Brain microvascular endothelial cell (primary cell): Measurements from ENCODE around the gene RYR2.
A peak's percentile ranks its signal among the peaks of the same experiment; 100 is the strongest.
"Not testable (repeated sequence)": the region's sequence is repeated elsewhere in the genome, so short reads cannot be mapped to it uniquely, and the experiment has no call there.

Source experiments
- DNase-seq: peaks from one replicate; pipeline ENCODE4 v3.0.0-alpha.2; 2020
- H3K27ac ChIP-seq: fragments of 250-450 bp; sonication (Bioruptor Pico); 2 replicates; pipeline ENCODE4 v1.5.1; 2020; ENCODE audit warnings: mild to moderate bottlenecking, moderate library complexity
- H3K27me3 ChIP-seq: fragments of 250-450 bp; sonication (Bioruptor Pico); replicated peaks from 2 replicates; pipeline ENCODE4 v1.5.1; 2020; ENCODE audit warnings: mild to moderate bottlenecking
- H3K36me3 ChIP-seq: fragments of 250-450 bp; sonication (Bioruptor Pico); replicated peaks from 2 replicates; pipeline ENCODE4 v1.5.1; 2020; ENCODE audit warnings: mild to moderate bottlenecking
- H3K4me3 ChIP-seq: 2 replicates; pipeline ENCODE4 v1.5.1; 2011; ENCODE audit warnings: low read depth, mild to moderate bottlenecking, control low read depth, low read length, moderate library complexity
- CTCF ChIP-seq: IDR thresholded peaks from 2 replicates; pipeline ENCODE4 v1.5.1; 2011; ENCODE audit warnings: low read depth, mild to moderate bottlenecking, moderate library complexity, low read length, control low read depth, inconsistent platforms; ENCODE audit errors: missing control alignments
- in situ Hi-C: cut with HindIII; loops from 2 replicates; pipeline ENCODE4 v1.10.0; 2017; ENCODE audit warnings: low sequenced_read_pairs, low pct_ligation_motif_present

RYR2 gene

GRCh38 chr1:237578540-237578939 is 536.6 kb downstream of the RYR2 start:
- no peak for TF ChIP-seq CTCF
- in situ Hi-C loops: no loop called here
- Histone ChIP-seq H3K27me3 (no peaks in the 10 kb centered on the region), H3K36me3 (no peaks in the 10 kb centered on the region), H3K27ac (no peak overlapping the region), H3K4me3 (no peak overlapping the region)
- no peak for DNase-seq

GRCh38 chr1:237580726-237581125 is 538.7 kb downstream of the RYR2 start:
- Histone ChIP-seq H3K27me3 (no peaks in the 10 kb centered on the region), H3K4me3 (no peak overlapping the region), H3K27ac (no peak overlapping the region), H3K36me3 (no peaks in the 10 kb centered on the region)
- DNase-seq: no peak
- no peak for TF ChIP-seq CTCF
- in situ Hi-C loops: no loop called here

GRCh38 chr1:237583270-237583669 is 541.3 kb downstream of the RYR2 start:
- Histone ChIP-seq H3K36me3 (no peaks in the 10 kb centered on the region), H3K27ac (no peak overlapping the region), H3K27me3 (no peaks in the 10 kb centered on the region), H3K4me3 (no peak overlapping the region)
- in situ Hi-C loops: no loop called here
- no peak for DNase-seq
- no peak for TF ChIP-seq CTCF

- H3K27ac ChIP-seq: no peak overlapping the region
- H3K36me3 ChIP-seq: no peaks in the 10 kb centered on the region
- in situ Hi-C loops: no loop called here
- no peaks in the 10 kb centered on the region for H3K27me3 ChIP-seq
- no peak for TF ChIP-seq CTCF
- no peak overlapping the region for H3K4me3 ChIP-seq
- DNase-seq: no peak
Observed at GRCh38 chr1:237583756-237584155, 541.8 kb downstream of the RYR2 start.

GRCh38 chr1:237590386-237590785 is 548.4 kb downstream of the RYR2 start:
- in situ Hi-C loops: no loop called here
- Histone ChIP-seq H3K27ac (no peak overlapping the region), H3K27me3 (no peaks in the 10 kb centered on the region), H3K36me3 (no peaks in the 10 kb centered on the region), H3K4me3 (no peak overlapping the region)
- TF ChIP-seq CTCF: no peak
- DNase-seq: peak; percentile 1

- no peak for DNase-seq
- no peak for TF ChIP-seq CTCF
- Histone ChIP-seq H3K4me3 (no peak overlapping the region), H3K36me3 (no peaks in the 10 kb centered on the region), H3K27me3 (no peaks in the 10 kb centered on the region), H3K27ac (no peak overlapping the region)
- in situ Hi-C loops: no loop called here
Observed at GRCh38 chr1:237591353-237591752, 549.4 kb downstream of the RYR2 start.

- H3K36me3 ChIP-seq, DNase-seq, in situ Hi-C loops: not testable (repeated sequence)
Observed at GRCh38 chr1:237603036-237603568, 561.1 kb downstream of the RYR2 start.

More at GRCh38 chr1:237603036-237603568, 561.1 kb downstream of the RYR2 start:
- H3K4me3 ChIP-seq, H3K27ac ChIP-seq, H3K27me3 ChIP-seq: not testable (repeated sequence)
